Upper lobe of left lung (tissue), 4 donors: ENCODE data around the gene PRR23E.

Source experiments
- CTCF ChIP-seq, 6 experiments: fragments of 450-650 bp in 4 of 6; fragments of 200-600 bp in 2 of 6; sonication (generic) in 2 of 6; IDR thresholded peaks; one replicate each; pipeline ENCODE4 v1.5.1; 2016 to 2019; ENCODE audit warnings: antibody characterized with exemption in 6 of 6
- POLR2A ChIP-seq, 4 donors: fragments of 450-650 bp; IDR thresholded peaks; one replicate each; pipeline ENCODE4 v1.5.1; 2016 to 2017; ENCODE audit warnings: antibody characterized with exemption in 4 of 4, mild to moderate bottlenecking in 2 of 4

DNA sequence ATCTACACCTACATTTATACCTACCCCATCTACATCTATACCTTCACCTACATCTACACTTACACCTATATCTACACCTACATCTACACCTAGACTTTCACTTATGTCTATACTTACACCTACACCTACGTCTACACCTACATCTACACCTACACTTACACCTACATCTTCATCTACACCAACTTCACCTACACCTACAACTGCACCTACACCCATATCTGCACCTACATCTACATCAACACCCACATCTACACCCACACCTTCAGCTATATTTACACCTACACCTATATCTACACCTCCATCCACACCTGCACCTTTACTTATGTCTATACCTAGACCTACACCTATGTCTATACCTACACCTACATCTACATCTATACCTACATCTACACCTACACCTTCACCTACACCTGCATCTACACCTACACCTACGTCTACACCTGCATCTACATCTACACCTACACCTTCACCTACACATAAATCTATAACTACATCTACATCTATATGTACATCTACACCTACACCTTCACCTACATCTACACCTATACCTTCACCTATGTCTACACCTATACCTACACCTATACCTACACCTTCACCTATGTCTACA lies 30.9 kb upstream of the PRR23E start:
- TF ChIP-seq CTCF (IDR thresholded peaks at IDR 0.05), result no peak
- TF ChIP-seq POLR2A (IDR thresholded peaks at IDR 0.05), result no peak
